Stimulated activated naive B cell treated with anti-CD40 and anti-IgM and Interleukin-4, amounts not matched to agents 10 μg/mL and 1 μg/mL and 100 μg/mL, for 72 hours (primary cell): Measurements from ENCODE around the gene OR8G1.
"Not testable (repeated sequence)": the region's sequence is repeated elsewhere in the genome, so short reads cannot be mapped to it uniquely, and the experiment has no call there.

ENCODE experiments used
- ATAC-seq, 2 donors: fragments of 150-1000 bp; cut with Tn5 transposase; replicated peaks; 2 replicates each; pipeline ENCODE4 v1.10.0; 2021; ENCODE audit warnings: moderate library complexity in 1 of 2
- DNase-seq: peaks from one replicate; pipeline ENCODE4 v3.0.0; 2021
- H3K27ac Mint-ChIP-seq: one replicate; pipeline ENCODE4 v1.8.0; 2022; ENCODE audit warnings: mild to moderate bottlenecking, mixed read lengths
- H3K27me3 Mint-ChIP-seq, 2 donors: one replicate each; pipeline ENCODE4 v1.8.0; 2022; ENCODE audit warnings: mixed read lengths in 2 of 2
- H3K36me3 Mint-ChIP-seq, 2 donors: one replicate each; pipeline ENCODE4 v1.8.0; 2022; ENCODE audit warnings: mixed read lengths in 2 of 2, mild to moderate bottlenecking in 1 of 2
- H3K4me1 Mint-ChIP-seq, 2 donors: one replicate each; pipeline ENCODE4 v1.8.0; 2022; ENCODE audit warnings: mixed read lengths in 2 of 2, mild to moderate bottlenecking in 1 of 2
- H3K4me3 Mint-ChIP-seq, 2 donors: one replicate each; pipeline ENCODE4 v1.8.0; 2022; ENCODE audit warnings: mild to moderate bottlenecking in 2 of 2, mixed read lengths in 2 of 2, moderate library complexity in 1 of 2
- H3K9me3 Mint-ChIP-seq, 2 donors: one replicate each; pipeline ENCODE4 v1.8.0; 2022; ENCODE audit warnings: mixed read lengths in 2 of 2, mild to moderate bottlenecking in 1 of 2

Gene OR8G1

GRCh38 chr11:124211321-124211720, 29.6 kb upstream of the OR8G1 start:
- peaks cover 0 to 7% of the 10 kb centered on the region in 2 donors for H3K27me3 Mint-ChIP-seq

GRCh38 chr11:124214027-124214426, 26.9 kb upstream of the OR8G1 start:
- peaks cover 0 to 2% of the 10 kb centered on the region in 2 donors for H3K4me1 Mint-ChIP-seq
- no peak for DNase-seq
- H3K9me3 Mint-ChIP-seq: peaks cover 0 to 2% of the 10 kb centered on the region in 2 donors
- no peak overlapping the region for H3K4me3 Mint-ChIP-seq
- no peaks in the 10 kb centered on the region for H3K27me3 Mint-ChIP-seq
- H3K27ac Mint-ChIP-seq: no peak overlapping the region
- no peaks in the 10 kb centered on the region for H3K36me3 Mint-ChIP-seq
- ATAC-seq: no peak

More at GRCh38 chr11:124211321-124211720, 29.6 kb upstream of the OR8G1 start:
- Mint-ChIP-seq H3K36me3 (no peaks in the 10 kb centered on the region), H3K4me3 (no peak overlapping the region), H3K9me3 (peaks cover 0 to 2% of the 10 kb centered on the region in 2 donors), H3K27ac (no peak overlapping the region), H3K4me1 (peaks cover 0 to 2% of the 10 kb centered on the region in 2 donors)
- no peak for ATAC-seq
- DNase-seq: no peak

DNA sequence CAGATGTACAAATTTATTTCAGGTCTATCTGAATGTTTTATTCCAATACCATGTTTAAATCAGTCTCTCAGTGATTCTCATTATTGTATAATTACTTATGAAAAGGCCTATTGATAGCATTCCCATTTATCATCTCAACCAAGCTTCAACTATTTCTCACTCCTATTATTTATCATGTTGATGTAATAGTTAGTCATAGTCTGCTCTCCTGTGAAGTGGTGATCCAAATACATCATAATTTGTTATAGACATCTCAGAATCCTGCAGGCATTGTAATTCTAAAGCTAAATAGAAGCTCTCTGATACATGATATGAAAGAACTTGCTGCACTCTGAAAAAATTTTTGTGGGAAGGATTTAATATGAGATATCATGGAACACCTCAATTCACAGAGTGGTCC, 21.8 kb upstream of the OR8G1 start:
- H3K9me3 Mint-ChIP-seq: peaks cover 0 to 2% of the 10 kb centered on the region in 2 donors
- DNase-seq (no peak), ATAC-seq (no peak)
- no peak overlapping the region for H3K27ac Mint-ChIP-seq
- H3K27me3 Mint-ChIP-seq: no peaks in the 10 kb centered on the region
- peaks cover 0 to 2% of the 10 kb centered on the region in 2 donors for H3K4me1 Mint-ChIP-seq
- no peaks in the 10 kb centered on the region for H3K36me3 Mint-ChIP-seq
- H3K4me3 Mint-ChIP-seq: no peak overlapping the region

GRCh38 chr11:124222407-124222806, 18.5 kb upstream of the OR8G1 start:
- peaks cover 0 to 7% of the 10 kb centered on the region in 2 donors for H3K27me3 Mint-ChIP-seq
- H3K4me1 Mint-ChIP-seq: no peaks in the 10 kb centered on the region
- no peak for ATAC-seq
- H3K27ac Mint-ChIP-seq: no peak overlapping the region
- no peaks in the 10 kb centered on the region for H3K9me3 Mint-ChIP-seq
- DNase-seq: no peak
- H3K36me3 Mint-ChIP-seq: no peaks in the 10 kb centered on the region
- H3K4me3 Mint-ChIP-seq: no peak overlapping the region

- not testable (repeated sequence) for H3K36me3 Mint-ChIP-seq, DNase-seq, H3K9me3 Mint-ChIP-seq, H3K27me3 Mint-ChIP-seq, H3K4me1 Mint-ChIP-seq, ATAC-seq, H3K4me3 Mint-ChIP-seq, H3K27ac Mint-ChIP-seq
Observed at GRCh38 chr11:124224618-124225423, 16.1 kb upstream of the OR8G1 start.

- Mint-ChIP-seq H3K27ac (no peak overlapping the region), H3K27me3 (peaks cover 7% of the 10 kb centered on the region in 2 donors), H3K4me3 (no peak overlapping the region), H3K36me3 (no peaks in the 10 kb centered on the region), H3K9me3 (peaks cover 0 to 2% of the 10 kb centered on the region in 2 donors), H3K4me1 (no peaks in the 10 kb centered on the region)
- DNase-seq: no peak
- ATAC-seq: no peak
Observed at GRCh38 chr11:124225471-124225870, 15.4 kb upstream of the OR8G1 start.

- no peaks in the 10 kb centered on the region for H3K9me3 Mint-ChIP-seq
- no peaks in the 10 kb centered on the region for H3K27me3 Mint-ChIP-seq
Observed at GRCh38 chr11:124233376-124233775, 7.5 kb upstream of the OR8G1 start.

DNA sequence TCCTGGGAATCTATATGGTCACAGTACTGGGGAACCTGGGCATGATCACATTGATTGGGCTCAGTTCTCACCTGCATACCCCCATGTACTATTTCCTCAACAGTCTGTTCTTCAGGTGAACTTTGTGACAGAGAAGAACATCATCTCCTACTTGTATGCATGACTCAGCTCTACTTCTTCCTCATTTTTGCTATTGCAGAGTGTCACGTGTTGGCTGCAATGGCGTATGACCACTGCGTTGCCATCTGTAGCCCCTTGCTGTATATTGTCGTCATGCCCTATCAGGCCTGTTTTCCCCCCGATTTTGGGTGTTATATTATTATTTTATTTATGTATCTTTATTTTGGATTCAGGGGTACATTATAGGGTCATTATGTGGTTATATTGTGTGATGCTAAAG, 2.4 kb upstream of the OR8G1 start:
- H3K4me3 Mint-ChIP-seq: no peak overlapping the region
- no peaks in the 10 kb centered on the region for H3K36me3 Mint-ChIP-seq
- no peaks in the 10 kb centered on the region for H3K9me3 Mint-ChIP-seq
- H3K27me3 Mint-ChIP-seq: no peaks in the 10 kb centered on the region
- no peak for ATAC-seq
- H3K27ac Mint-ChIP-seq: no peak overlapping the region
- H3K4me1 Mint-ChIP-seq: no peaks in the 10 kb centered on the region
- DNase-seq: no peak

More at GRCh38 chr11:124233376-124233775, 7.5 kb upstream of the OR8G1 start:
- H3K36me3 Mint-ChIP-seq: no peaks in the 10 kb centered on the region
- no peak overlapping the region for H3K4me3 Mint-ChIP-seq
- no peaks in the 10 kb centered on the region for H3K4me1 Mint-ChIP-seq
- DNase-seq (no peak), ATAC-seq (no peak)
- no peak overlapping the region for H3K27ac Mint-ChIP-seq

DNA sequence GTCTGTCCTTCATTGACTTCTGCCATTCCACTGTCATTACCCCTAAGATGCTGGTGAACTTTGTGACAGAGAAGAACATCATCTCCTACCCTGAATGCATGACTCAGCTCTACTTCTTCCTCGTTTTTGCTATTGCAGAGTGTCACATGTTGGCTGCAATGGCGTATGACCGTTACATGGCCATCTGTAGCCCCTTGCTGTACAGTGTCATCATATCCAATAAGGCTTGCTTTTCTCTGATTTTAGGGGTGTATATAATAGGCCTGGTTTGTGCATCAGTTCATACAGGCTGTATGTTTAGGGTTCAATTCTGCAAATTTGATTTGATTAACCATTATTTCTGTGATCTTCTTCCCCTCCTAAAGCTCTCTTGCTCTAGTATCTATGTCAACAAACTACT, 9.0 kb downstream of the OR8G1 start:
- H3K36me3 Mint-ChIP-seq, H3K27ac Mint-ChIP-seq, DNase-seq, H3K9me3 Mint-ChIP-seq, H3K27me3 Mint-ChIP-seq, H3K4me3 Mint-ChIP-seq, ATAC-seq, H3K4me1 Mint-ChIP-seq: not testable (repeated sequence)

DNA sequence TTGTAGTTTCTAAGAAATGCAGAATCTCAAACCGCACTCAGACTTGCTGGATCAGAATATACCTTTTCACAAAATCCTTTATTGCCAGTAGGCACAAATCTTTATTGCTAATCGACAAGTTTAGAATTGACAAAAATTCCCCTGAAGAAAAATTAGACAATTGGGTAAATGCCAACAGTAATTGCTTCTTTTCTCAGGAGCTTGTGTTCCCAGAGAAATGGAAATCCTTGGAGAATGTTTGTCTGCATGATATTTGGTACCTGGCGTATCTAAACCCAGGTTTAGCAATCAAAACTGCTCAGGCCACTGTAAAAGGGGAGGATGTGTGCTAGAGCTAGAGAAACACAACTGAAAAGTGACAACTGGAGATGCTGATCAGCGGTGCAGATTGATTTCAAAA, 15.2 kb downstream of the OR8G1 start, which contains the start of gene OR8G5:
TSS of gene OR8G5 (plus strand) at position 301 of the 400 bp plus-strand sequence. CDS start 8,556 bp downstream, outside the sequence.
- DNase-seq (no peak), ATAC-seq (no peak)
- Mint-ChIP-seq H3K4me3 (no peak within 1 kb of the TSS), H3K36me3 (no peaks in the 10 kb centered on the region), H3K27ac (no peak within 1 kb of the TSS), H3K4me1 (no peaks in the 10 kb centered on the region), H3K27me3 (peaks cover 0 to 6% of the 10 kb centered on the region in 2 donors), H3K9me3 (no peaks in the 10 kb centered on the region)

DNA sequence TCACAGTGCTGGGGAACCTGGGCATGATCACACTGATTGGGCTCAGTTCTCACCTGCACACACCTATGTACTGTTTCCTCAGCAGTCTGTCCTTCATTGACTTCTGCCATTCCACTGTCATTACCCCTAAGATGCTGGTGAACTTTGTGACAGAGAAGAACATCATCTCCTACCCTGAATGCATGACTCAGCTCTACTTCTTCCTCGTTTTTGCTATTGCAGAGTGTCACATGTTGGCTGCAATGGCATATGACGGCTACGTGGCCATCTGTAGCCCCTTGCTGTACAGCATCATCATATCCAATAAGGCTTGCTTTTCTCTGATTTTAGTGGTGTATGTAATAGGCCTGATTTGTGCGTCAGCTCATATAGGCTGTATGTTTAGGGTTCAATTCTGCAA, 24.1 kb downstream of the OR8G1 start:
- H3K4me3 Mint-ChIP-seq, H3K9me3 Mint-ChIP-seq, ATAC-seq, H3K36me3 Mint-ChIP-seq, H3K27me3 Mint-ChIP-seq, DNase-seq, H3K27ac Mint-ChIP-seq, H3K4me1 Mint-ChIP-seq: not testable (repeated sequence)

GRCh38 chr11:124270886-124271285, 30.0 kb downstream of the OR8G1 start:
- H3K27me3 Mint-ChIP-seq, H3K4me3 Mint-ChIP-seq, H3K27ac Mint-ChIP-seq, H3K36me3 Mint-ChIP-seq, H3K9me3 Mint-ChIP-seq, DNase-seq, ATAC-seq, H3K4me1 Mint-ChIP-seq: not testable (repeated sequence)

GRCh38 chr11:124274000-124274399, 33.1 kb downstream of the OR8G1 start:
- Mint-ChIP-seq H3K27ac (no peak overlapping the region), H3K36me3 (no peaks in the 10 kb centered on the region), H3K4me3 (no peak overlapping the region), H3K27me3 (peaks cover 0 to 10% of the 10 kb centered on the region in 2 donors), H3K9me3 (peaks cover 0 to 2% of the 10 kb centered on the region in 2 donors), H3K4me1 (no peaks in the 10 kb centered on the region)
- DNase-seq (no peak), ATAC-seq (no peak)

DNA sequence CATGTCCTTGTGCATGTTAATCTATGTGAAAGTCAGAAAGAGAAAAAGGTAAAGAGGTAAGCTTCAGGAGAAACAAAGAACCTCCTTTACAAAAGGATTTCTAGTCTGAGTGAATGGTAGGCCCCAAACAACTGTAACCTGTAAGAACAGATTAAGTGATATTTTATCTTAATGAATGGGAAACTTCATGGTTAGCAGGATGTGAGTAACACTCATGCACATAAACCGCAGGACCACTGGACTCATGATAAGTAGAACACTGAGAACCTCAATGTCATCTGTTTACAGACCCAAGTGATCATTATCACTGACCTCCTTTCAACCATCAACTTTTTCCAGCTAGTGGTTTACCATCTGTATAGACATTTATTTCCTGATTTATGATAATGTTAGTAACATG, 35.2 kb downstream of the OR8G1 start:
- no peak overlapping the region for H3K4me3 Mint-ChIP-seq

DNA sequence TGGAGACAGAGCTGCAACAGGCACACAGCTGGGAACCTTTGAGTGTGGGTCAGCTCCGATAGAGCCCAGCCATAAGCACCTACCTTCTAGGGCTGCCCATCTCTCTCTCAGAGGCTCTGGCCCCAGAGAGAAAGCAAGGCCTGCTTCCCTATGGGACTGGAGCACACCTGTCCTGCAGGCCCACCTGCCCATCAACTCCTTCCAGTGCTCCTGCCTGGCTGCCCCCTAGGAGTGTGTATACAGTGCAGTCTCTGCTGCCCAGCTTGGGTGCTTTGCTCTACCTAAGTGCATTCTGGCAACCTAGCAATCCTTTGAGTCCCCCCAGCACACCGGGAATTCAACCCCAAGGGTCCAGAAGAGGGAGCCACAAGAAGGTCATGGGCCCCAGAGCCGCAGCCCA, 36.3 kb downstream of the OR8G1 start:
- Mint-ChIP-seq H3K27ac (no peak overlapping the region), H3K4me3 (no peak overlapping the region), H3K27me3 (peaks cover 0 to 10% of the 10 kb centered on the region in 2 donors), H3K4me1 (no peaks in the 10 kb centered on the region), H3K36me3 (no peaks in the 10 kb centered on the region), H3K9me3 (peaks cover 5 to 13% of the 10 kb centered on the region in 2 donors)
- DNase-seq (no peak), ATAC-seq (no peak)

More for the DNA sequence above, 35.2 kb downstream of the OR8G1 start:
- DNase-seq (no peak), ATAC-seq (no peak)
- Mint-ChIP-seq H3K27me3 (peaks cover 0 to 10% of the 10 kb centered on the region in 2 donors), H3K9me3 (peaks cover 0 to 6% of the 10 kb centered on the region in 2 donors), H3K36me3 (no peaks in the 10 kb centered on the region), H3K4me1 (no peaks in the 10 kb centered on the region), H3K27ac (no peak overlapping the region)
